Stimulated activated CD4-positive, alpha-beta T cell treated with anti-CD3 and anti-CD28 coated beads, Interleukin-4, amount 100 ng/mL, for 1 hour (primary cell): ENCODE results near the gene ADRA2C.

Experiments
- DNase-seq: peaks from one replicate; pipeline ENCODE4 v3.0.0-alpha.2; 2020

Gene ADRA2C

GRCh38 chr4:3766036-3766784 lies at the start of gene ADRA2C:
Gene ADRA2C, plus strand, starts transcription at chr4:3766385. Its CDS starts 222 bp downstream, at chr4:3766607.
- no peak for DNase-seq

GRCh38 chr4:3716631-3717235 lies 49.5 kb upstream of the ADRA2C start:
- no peak for DNase-seq

- no peak for DNase-seq
These were observed 48.9 kb upstream of the ADRA2C start for GRCh38 chr4:3717241-3717640.

GRCh38 chr4:3718462-3718861 lies 47.7 kb upstream of the ADRA2C start:
- DNase-seq: no peak

- DNase-seq: no peak
These were observed 47.0 kb upstream of the ADRA2C start for GRCh38 chr4:3719191-3719590.

GRCh38 chr4:3719836-3720235 lies 46.3 kb upstream of the ADRA2C start:
- DNase-seq: no peak

GRCh38 chr4:3720466-3720865 lies 45.7 kb upstream of the ADRA2C start:
- DNase-seq: no peak

GRCh38 chr4:3721186-3721585 lies 45.0 kb upstream of the ADRA2C start:
- no peak for DNase-seq

- no peak for DNase-seq
These were observed 44.6 kb upstream of the ADRA2C start for GRCh38 chr4:3721627-3722026.

GRCh38 chr4:3722446-3723231 lies 43.5 kb upstream of the ADRA2C start:
- no peak for DNase-seq

- DNase-seq: no peak
These were observed 42.9 kb upstream of the ADRA2C start for GRCh38 chr4:3723232-3723642.

GRCh38 chr4:3724319-3725231 lies 41.6 kb upstream of the ADRA2C start:
- DNase-seq: no peak

GRCh38 chr4:3725936-3726870 lies 40.0 kb upstream of the ADRA2C start:
- DNase-seq: no peak

- DNase-seq: no peak
These were observed 38.2 kb upstream of the ADRA2C start for GRCh38 chr4:3727847-3728469.

GRCh38 chr4:3729188-3729881 lies 36.9 kb upstream of the ADRA2C start:
- no peak for DNase-seq

- no peak for DNase-seq
These were observed 36.3 kb upstream of the ADRA2C start for GRCh38 chr4:3729882-3730226.

GRCh38 chr4:3730422-3731190 lies 35.6 kb upstream of the ADRA2C start:
- no peak for DNase-seq

GRCh38 chr4:3732076-3733028 lies 33.8 kb upstream of the ADRA2C start:
- no peak for DNase-seq

GRCh38 chr4:3733195-3733594 lies 33.0 kb upstream of the ADRA2C start:
- no peak for DNase-seq
